K562 (cell line): ENCODE results near the gene TMEM139. TPM values are rescaled to one million over a fixed set of nuclear protein-coding genes. Genes with fewer than 3 reads are reported as not detected.

ENCODE experiments used
- DMBX1 ChIP-seq: fragments of 250-450 bp; sonication (Bioruptor Pico); IDR thresholded peaks from 2 replicates; pipeline ENCODE4 v1.8.0; 2022; ENCODE audit warnings: inconsistent platforms, mild to moderate bottlenecking, moderate library complexity, borderline replicate concordance
- EP400 ChIP-seq: fragments of 450-650 bp; IDR thresholded peaks from 2 replicates; pipeline ENCODE4 v1.6.1; 2017; ENCODE audit warnings: antibody characterized with exemption, mild to moderate bottlenecking, moderate library complexity
- ETS2 ChIP-seq: IDR thresholded peaks from 2 replicates; pipeline ENCODE4 v1.6.1; 2016; ENCODE audit warnings: borderline replicate concordance, missing genetic modification characterization, mild to moderate bottlenecking, moderate library complexity, missing compliant biosample characterization; ENCODE audit not compliant: poor library complexity, severe bottlenecking
- ETV1 ChIP-seq: fragments of 450-650 bp; conservative IDR thresholded peaks from 2 replicates; pipeline ENCODE4 v1.6.1; 2016; ENCODE audit warnings: missing genetic modification characterization, control low read depth, low read depth, missing compliant biosample characterization
- GMEB1 ChIP-seq: fragments of 250-450 bp; sonication (Bioruptor Pico); IDR thresholded peaks from 2 replicates; pipeline ENCODE4 v1.4.0; 2020; ENCODE audit warnings: mild to moderate bottlenecking
- KHSRP ChIP-seq: fragments of 450-650 bp; IDR thresholded peaks from 2 replicates; pipeline ENCODE4 v1.6.1; 2017
- MTA2 ChIP-seq: fragments of 450-650 bp; IDR thresholded peaks from 2 replicates; pipeline ENCODE4 v1.6.1; 2016; ENCODE audit warnings: low read depth
- TCF3 ChIP-seq: sonication (generic); formaldehyde crosslinking; IDR thresholded peaks from 2 replicates; pipeline ENCODE4 v1.4.0; 2020; ENCODE audit warnings: mild to moderate bottlenecking, missing genetic modification reagents
- TEAD2 ChIP-seq: fragments of 450-650 bp; IDR thresholded peaks from 2 replicates; pipeline ENCODE4 v1.6.1; 2016; ENCODE audit warnings: missing genetic modification characterization, control low read depth, missing compliant biosample characterization
- TEAD4 ChIP-seq, 2 experiments: sonication (generic) in 1 of 2; formaldehyde crosslinking in 1 of 2; IDR thresholded peaks; 2 replicates each; pipeline versions ENCODE4 v1.6.1 to v1.8.0; 2012 to 2022; ENCODE audit warnings: borderline replicate concordance in 1 of 2, inconsistent platforms in 1 of 2, low read length in 1 of 2, mild to moderate bottlenecking in 1 of 2, missing genetic modification reagents in 1 of 2
- TGIF2 ChIP-seq: sonication (generic); formaldehyde crosslinking; IDR thresholded peaks from 2 replicates; pipeline ENCODE4 v1.8.1; 2022; ENCODE audit warnings: mild to moderate bottlenecking, missing genetic modification reagents, moderate library complexity
- ZFX ChIP-seq: sonication (generic); formaldehyde crosslinking; IDR thresholded peaks from 2 replicates; pipeline ENCODE4 v1.8.0; 2022; ENCODE audit warnings: mild to moderate bottlenecking, missing genetic modification reagents, moderate library complexity
- polyA plus RNA-seq, 8 experiments: library from polyadenylated mRNA; depleted of rRNA in 4 of 8; stranded (reverse) in 5 of 8; unstranded in 3 of 8; fragments of >200 nt; fragmentation: Nextera tagmentation in 2 of 8; fragmentation: Illumina TruSeq in 1 of 8; extraction: Ambion mirVana in 2 of 8; extraction: Trizol in 1 of 8; gene quantifications; 2 replicates each; pipeline versions ENCODE4 v1.2.1 to v1.2.3, GENCODE V29; 2011 to 2014; ENCODE audit warnings: inconsistent platforms in 1 of 8, missing spikeins in 1 of 8
- total RNA-seq, 7 experiments: library from RNA; depleted of rRNA in 6 of 7; stranded (reverse); fragments of >200 nt in 6 of 7; fragmentation: Illumina TruSeq in 2 of 7; extraction: Trizol in 2 of 7; gene quantifications; 2 replicates each; pipeline versions ENCODE4 v1.2.1 to v1.2.3, GENCODE V29; 2011 to 2021; ENCODE audit warnings: low replicate concordance in 1 of 7
- TF ChIP-seq, protein P1 (sequence below): fragments of 450-650 bp; IDR thresholded peaks from 2 replicates; pipeline ENCODE4 v1.6.1; 2016; ENCODE audit warnings: mild to moderate bottlenecking
- TF ChIP-seq, protein P2 (sequence below): fragments of 250-450 bp; sonication (Bioruptor Pico); IDR thresholded peaks from 2 replicates; pipeline ENCODE4 v1.5.0; 2021; ENCODE audit warnings: mild to moderate bottlenecking, moderate library complexity
- TF ChIP-seq, protein P3 (sequence below): fragments of 450-650 bp; IDR thresholded peaks from 2 replicates; pipeline ENCODE4 v1.7.1; 2018; ENCODE audit warnings: mild to moderate bottlenecking, low read depth; ENCODE audit not compliant: partially characterized antibody

The TMEM139 gene
- total and polyA plus RNA-seq, 9 of the 15 experiments (the other 6 are each of a cell fraction or from before 2014, with no cell fraction given): 0.27 to 1.8 (median 0.79) TPM

DNA sequence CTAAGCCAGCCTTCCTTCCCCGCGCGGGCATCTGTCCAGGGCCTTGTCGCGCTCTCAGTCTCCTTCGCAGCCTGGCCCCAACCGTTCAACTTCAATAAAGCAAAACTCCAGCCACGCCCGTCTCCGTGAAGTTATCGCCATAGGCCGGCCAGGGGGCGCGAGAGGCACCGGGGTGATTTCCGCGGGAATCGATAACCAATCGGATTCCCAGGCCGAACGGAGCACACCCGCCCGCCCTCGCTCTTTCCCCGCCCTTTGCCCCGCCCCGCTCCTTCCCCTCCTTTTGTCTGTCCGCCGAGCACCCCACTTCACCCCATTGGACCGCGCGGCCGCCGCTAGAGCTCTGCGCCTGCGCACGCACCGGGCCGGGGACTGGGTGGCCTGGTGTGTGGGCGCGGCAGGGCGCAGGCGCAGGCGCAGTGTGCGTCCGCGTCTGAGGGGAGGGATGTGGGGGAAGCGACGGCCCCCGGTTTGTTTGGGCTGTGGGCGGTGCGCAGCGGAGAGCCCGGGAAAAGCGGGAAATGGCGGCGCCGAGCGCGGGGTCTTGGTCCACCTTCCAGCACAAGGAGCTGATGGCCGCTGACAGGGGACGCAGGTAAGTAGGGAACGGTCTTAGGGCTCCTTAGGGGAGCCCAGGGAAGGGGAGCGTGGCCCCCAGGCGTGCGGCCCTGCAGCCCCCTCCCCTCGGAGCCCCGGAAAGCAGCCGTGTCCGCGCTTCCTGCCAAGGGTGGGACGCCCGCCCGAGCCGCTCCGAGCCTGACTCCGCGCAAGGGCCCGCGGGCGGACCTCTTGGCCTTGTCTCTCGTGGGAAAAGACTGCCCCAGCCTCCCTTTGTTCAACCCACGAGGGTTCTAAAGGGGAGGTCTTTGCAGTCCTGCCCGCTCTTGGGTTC lies 3.4 kb downstream of the TMEM139 start, which contains the start of gene CASP2 (continued):
- TF ChIP-seq, protein P1, sequence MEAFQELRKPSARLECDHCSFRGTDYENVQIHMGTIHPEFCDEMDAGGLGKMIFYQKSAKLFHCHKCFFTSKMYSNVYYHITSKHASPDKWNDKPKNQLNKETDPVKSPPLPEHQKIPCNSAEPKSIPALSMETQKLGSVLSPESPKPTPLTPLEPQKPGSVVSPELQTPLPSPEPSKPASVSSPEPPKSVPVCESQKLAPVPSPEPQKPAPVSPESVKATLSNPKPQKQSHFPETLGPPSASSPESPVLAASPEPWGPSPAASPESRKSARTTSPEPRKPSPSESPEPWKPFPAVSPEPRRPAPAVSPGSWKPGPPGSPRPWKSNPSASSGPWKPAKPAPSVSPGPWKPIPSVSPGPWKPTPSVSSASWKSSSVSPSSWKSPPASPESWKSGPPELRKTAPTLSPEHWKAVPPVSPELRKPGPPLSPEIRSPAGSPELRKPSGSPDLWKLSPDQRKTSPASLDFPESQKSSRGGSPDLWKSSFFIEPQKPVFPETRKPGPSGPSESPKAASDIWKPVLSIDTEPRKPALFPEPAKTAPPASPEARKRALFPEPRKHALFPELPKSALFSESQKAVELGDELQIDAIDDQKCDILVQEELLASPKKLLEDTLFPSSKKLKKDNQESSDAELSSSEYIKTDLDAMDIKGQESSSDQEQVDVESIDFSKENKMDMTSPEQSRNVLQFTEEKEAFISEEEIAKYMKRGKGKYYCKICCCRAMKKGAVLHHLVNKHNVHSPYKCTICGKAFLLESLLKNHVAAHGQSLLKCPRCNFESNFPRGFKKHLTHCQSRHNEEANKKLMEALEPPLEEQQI: peak; percentile 5; the same call in 1 of the 2 replicates
- TF ChIP-seq, protein P2, sequence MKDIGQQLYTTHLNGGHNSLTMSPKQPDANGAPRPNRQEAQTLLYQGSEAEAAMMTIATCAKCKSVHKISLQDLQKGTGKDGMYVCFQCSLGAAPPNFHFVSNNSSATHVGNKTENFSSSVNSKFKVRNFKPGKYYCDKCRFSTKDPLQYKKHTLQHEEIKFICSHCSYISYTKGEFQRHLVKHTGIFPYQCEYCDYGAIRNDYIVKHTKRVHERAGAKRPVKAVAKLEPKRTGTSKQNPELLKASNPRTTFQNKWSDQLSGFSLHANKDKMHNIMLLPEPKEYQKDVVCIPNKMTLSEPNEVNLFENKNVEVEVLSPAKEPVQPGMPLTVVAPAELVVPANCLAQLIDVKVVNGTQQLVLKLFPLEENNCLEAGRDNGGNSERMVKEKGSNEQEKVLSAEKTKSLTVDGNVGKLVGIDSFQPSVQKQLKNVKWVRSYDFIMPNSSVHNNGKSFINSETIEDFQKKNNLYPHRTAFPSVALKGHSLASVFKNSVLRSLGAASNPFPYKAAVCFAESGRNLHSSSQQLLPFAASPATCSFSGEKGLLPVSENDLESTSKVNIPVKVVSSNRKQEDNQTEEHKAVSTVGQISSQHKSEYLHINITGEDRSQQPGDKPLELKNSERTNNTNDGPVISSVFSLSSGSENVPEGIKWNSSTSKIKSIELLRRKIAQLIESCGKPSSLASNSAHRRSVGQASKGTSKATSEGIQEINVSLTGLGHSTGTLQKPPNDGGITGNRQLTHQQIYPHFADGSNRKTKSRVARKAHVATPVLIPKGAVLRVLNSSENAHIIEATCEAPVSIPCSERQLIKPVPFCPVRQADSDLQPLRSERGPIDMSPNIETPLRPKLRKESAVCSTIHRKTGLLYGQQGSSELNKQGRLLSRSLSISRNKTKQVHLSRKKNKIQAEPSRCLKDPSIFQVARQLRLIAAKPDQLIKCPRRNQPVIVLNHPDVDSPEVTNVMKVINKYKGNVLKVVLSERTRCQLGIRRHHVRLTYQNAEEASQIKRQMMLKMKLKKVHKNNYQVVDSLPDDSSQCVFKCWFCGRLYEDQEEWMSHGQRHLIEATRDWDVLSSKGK (CRISPR knock-in tag): no peak
- TF ChIP-seq ZFX (CRISPR knock-in tag) (peak; percentile 94), MTA2 (no peak), DMBX1 (CRISPR knock-in tag) (peak; percentile 80), TGIF2 (CRISPR knock-in tag) (0 out of 2 replicates have a peak, but pooled peaks have one; percentile 8), ETS2 (tag) (no peak), GMEB1 (peak; percentile 79), KHSRP (no peak), TEAD4 (IDR thresholded peaks at IDR 0.05; ENCODE audit: low read length) (peak; percentile 54), TEAD4 (CRISPR knock-in tag; IDR thresholded peaks at IDR 0.05; ENCODE audit: borderline replicate concordance) (no peak), TEAD2 (no peak), EP400 (peak; percentile 92), ETV1 (peak; percentile 52), TCF3 (peak; percentile 33; the same call in 1 of the 2 replicates)
- TF ChIP-seq, protein P3, sequence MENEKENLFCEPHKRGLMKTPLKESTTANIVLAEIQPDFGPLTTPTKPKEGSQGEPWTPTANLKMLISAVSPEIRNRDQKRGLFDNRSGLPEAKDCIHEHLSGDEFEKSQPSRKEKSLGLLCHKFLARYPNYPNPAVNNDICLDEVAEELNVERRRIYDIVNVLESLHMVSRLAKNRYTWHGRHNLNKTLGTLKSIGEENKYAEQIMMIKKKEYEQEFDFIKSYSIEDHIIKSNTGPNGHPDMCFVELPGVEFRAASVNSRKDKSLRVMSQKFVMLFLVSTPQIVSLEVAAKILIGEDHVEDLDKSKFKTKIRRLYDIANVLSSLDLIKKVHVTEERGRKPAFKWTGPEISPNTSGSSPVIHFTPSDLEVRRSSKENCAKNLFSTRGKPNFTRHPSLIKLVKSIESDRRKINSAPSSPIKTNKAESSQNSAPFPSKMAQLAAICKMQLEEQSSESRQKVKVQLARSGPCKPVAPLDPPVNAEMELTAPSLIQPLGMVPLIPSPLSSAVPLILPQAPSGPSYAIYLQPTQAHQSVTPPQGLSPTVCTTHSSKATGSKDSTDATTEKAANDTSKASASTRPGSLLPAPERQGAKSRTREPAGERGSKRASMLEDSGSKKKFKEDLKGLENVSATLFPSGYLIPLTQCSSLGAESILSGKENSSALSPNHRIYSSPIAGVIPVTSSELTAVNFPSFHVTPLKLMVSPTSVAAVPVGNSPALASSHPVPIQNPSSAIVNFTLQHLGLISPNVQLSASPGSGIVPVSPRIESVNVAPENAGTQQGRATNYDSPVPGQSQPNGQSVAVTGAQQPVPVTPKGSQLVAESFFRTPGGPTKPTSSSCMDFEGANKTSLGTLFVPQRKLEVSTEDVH: peak; percentile 91
